Psoas muscle (tissue), 8 donors: Measurements from ENCODE around the gene MS4A12. TPM values are rescaled to one million over a fixed set of nuclear protein-coding genes. Genes with fewer than 3 reads are reported as not detected.
"Not testable (repeated sequence)": the region's sequence is repeated elsewhere in the genome, so short reads cannot be mapped to it uniquely, and the experiment has no call there.

Experiments
- ATAC-seq, 4 donors: fragments of 200-7000 bp; cut with Tn5 transposase; one replicate each; pipeline ENCODE4 v1.9.1; 2020; ENCODE audit warnings: moderate library complexity in 3 of 4, mild to moderate bottlenecking in 2 of 4
- DNase-seq, 2 donors: peaks; one replicate each; pipeline ENCODE4 v3.0.0-alpha.2; 2020
- H3K27ac ChIP-seq: fragments of 200-600 bp; one replicate; pipeline ENCODE4 v1.8.0; 2022
- H3K27me3 ChIP-seq, 3 donors: fragments of 200-600 bp in 1 of 3; one replicate each; pipeline versions ENCODE4 v1.6.1 to v1.8.0; 2013 to 2022; ENCODE audit warnings: low read length in 2 of 3, mild to moderate bottlenecking in 2 of 3, moderate library complexity in 1 of 3; ENCODE audit not compliant: insufficient read depth in 3 of 3
- H3K36me3 ChIP-seq, 2 donors: fragments of 200-600 bp in 1 of 2; one replicate each; pipeline versions ENCODE4 v1.6.1 to v1.8.0; 2013 to 2022; ENCODE audit warnings: low read depth in 1 of 2, mild to moderate bottlenecking in 1 of 2, moderate library complexity in 1 of 2; ENCODE audit not compliant: insufficient read depth in 1 of 2
- H3K4me1 ChIP-seq: fragments of 200-600 bp; one replicate; pipeline ENCODE4 v1.8.0; 2022
- H3K4me3 ChIP-seq: fragments of 200-600 bp; one replicate; pipeline ENCODE4 v1.8.0; 2022; ENCODE audit warnings: mild to moderate bottlenecking
- H3K9me3 ChIP-seq: fragments of 200-600 bp; one replicate; pipeline ENCODE4 v1.8.0; 2022
- CTCF ChIP-seq: fragments of 200-600 bp; IDR thresholded peaks from one replicate; pipeline ENCODE4 v1.8.0; 2022; ENCODE audit warnings: antibody characterized with exemption
- WGBS, 3 donors: extraction: QIAGEN DNeasy Blood & Tissue Kit; methylation state at CpG; one replicate each; pipeline versions ENCODE4 v1.1.6 to v1.1.7; 2013; 5-methylcytosine and 5-hydroxymethylcytosine counted together
- intact Hi-C, 2 donors: fragments of 100-400 bp; cut with DNase I; formaldehyde crosslinking; loops; one replicate each; pipeline versions ENCODE4 v1.11.0 to v1.14.2; 2022
- polyA plus RNA-seq, 3 donors: library from polyadenylated mRNA; stranded (reverse); fragments of 200-250 nt; gene quantifications; one replicate each; pipeline ENCODE4 v1.2.3, GENCODE V29; 2013
- total RNA-seq, 4 donors: library from RNA; stranded (reverse); fragmentation: NEBNext Ultra II Directional in 2 of 4; extraction: Animal tissue kit (Norgen Biotek cat#: 25700) in 2 of 4; gene quantifications; one replicate each; pipeline versions ENCODE4 v1.2.1 to v1.2.4, GENCODE V29; 2021 to 2023
- donor health status: healthy with polysubstance abuse.
- donor health status: DM: no; HTN: no; CAD: no; lungs with moderate emphysema.
- donor health status: Bipolar disorder and iron deficiency.
- donor health status: healthy.
- donor health status: DM: yes; HTN: yes; CAD: no.
- donor health status: DM: no; HTN: no; CAD: no.
- donor health status: DM: no; HTN: no; CAD: no.
- donor health status: DM: yes; HTN: yes; CAD: no.

The MS4A12 gene
- total and polyA plus RNA-seq, 7 donors: not detected

- intact Hi-C loops: no loop called here
- Histone ChIP-seq H3K27me3 (no peaks in the 10 kb centered on the region), H3K4me3 (no peak overlapping the region), H3K9me3 (no peaks in the 10 kb centered on the region), H3K27ac (no peak overlapping the region), H3K4me1 (no peaks in the 10 kb centered on the region), H3K36me3 (no peaks in the 10 kb centered on the region)
- ATAC-seq (no peak), DNase-seq (no peak)
- WGBS, 3 donors: 53 to 71% (median 63%) methylated on average over 1 of the region's 1 CpG
- TF ChIP-seq CTCF: no peak
These were observed 35.9 kb downstream of the MS4A12 start for GRCh38 chr11:60528465-60528864.

- 41 to 58% (median 51%) methylated on average over 1 of the region's 1 CpG for WGBS, 3 donors
- no peaks in the 10 kb centered on the region for H3K9me3 ChIP-seq
- H3K27ac ChIP-seq: no peak overlapping the region
- no peak for DNase-seq
- intact Hi-C loops: no loop called here
- no peak for ATAC-seq
- H3K36me3 ChIP-seq: no peaks in the 10 kb centered on the region
- H3K4me3 ChIP-seq: no peak overlapping the region
- H3K27me3 ChIP-seq: no peaks in the 10 kb centered on the region
- no peaks in the 10 kb centered on the region for H3K4me1 ChIP-seq
- TF ChIP-seq CTCF: no peak
These were observed 36.4 kb downstream of the MS4A12 start for GRCh38 chr11:60528934-60529333.

GRCh38 chr11:60530454-60531100 is 38.0 kb downstream of the MS4A12 start:
- DNase-seq (no peak), ATAC-seq (no peak)
- WGBS, 3 donors: 89 to 94% (median 93%) methylated on average over 3 of the region's 3 CpGs
- H3K9me3 ChIP-seq: no peaks in the 10 kb centered on the region
- no peak for TF ChIP-seq CTCF
- H3K27me3 ChIP-seq: no peaks in the 10 kb centered on the region
- H3K4me1 ChIP-seq: no peaks in the 10 kb centered on the region
- no peak overlapping the region for H3K27ac ChIP-seq
- no peaks in the 10 kb centered on the region for H3K36me3 ChIP-seq
- H3K4me3 ChIP-seq: no peak overlapping the region
- intact Hi-C loops: no loop called here

GRCh38 chr11:60532383-60532782 is 39.8 kb downstream of the MS4A12 start:
- H3K9me3 ChIP-seq, H3K36me3 ChIP-seq, DNase-seq, H3K27me3 ChIP-seq, H3K4me3 ChIP-seq, intact Hi-C loops, H3K27ac ChIP-seq, H3K4me1 ChIP-seq, ATAC-seq: not testable (repeated sequence)
- 80 to 93% (median 88%) methylated on average over 11 to 17 of the region's 18 CpGs for WGBS, 3 donors

- H3K4me1 ChIP-seq, H3K4me3 ChIP-seq, ATAC-seq, H3K36me3 ChIP-seq, H3K9me3 ChIP-seq, DNase-seq, H3K27me3 ChIP-seq, intact Hi-C loops, H3K27ac ChIP-seq: not testable (repeated sequence)
These were observed 46.0 kb downstream of the MS4A12 start for GRCh38 chr11:60538627-60539026.

GRCh38 chr11:60544077-60544476 is 51.5 kb downstream of the MS4A12 start:
- intact Hi-C loops: no loop called here
- Histone ChIP-seq H3K36me3 (no peaks in the 10 kb centered on the region), H3K4me3 (no peak overlapping the region), H3K4me1 (no peaks in the 10 kb centered on the region), H3K27ac (no peak overlapping the region), H3K27me3 (no peaks in the 10 kb centered on the region), H3K9me3 (peaks cover 6% of the 10 kb centered on the region)
- no peak for TF ChIP-seq CTCF
- 75 to 81% (median 80%) methylated on average over 5 of the region's 5 CpGs for WGBS, 3 donors
- DNase-seq: no peak
- no peak for ATAC-seq
